SU-DHL-6 (cell line): ENCODE results near the gene HMCN2.

Experiments used
- H2AFZ ChIP-seq: fragments of 200-600 bp; sonication (generic); 2 replicates; pipeline ENCODE4 v1.6.1; 2014; ENCODE audit warnings: low read depth, mild to moderate bottlenecking, moderate library complexity, mixed read lengths, antibody characterized with exemption, low read length; ENCODE audit not compliant: severe bottlenecking
- H3F3A ChIP-seq: fragments of 200-600 bp; shearing (Covaris generic); 2 replicates; pipeline ENCODE4 v1.6.0; 2016; ENCODE audit warnings: antibody characterized with exemption, mild to moderate bottlenecking; ENCODE audit not compliant: insufficient read depth
- H3K27ac ChIP-seq: fragments of 200-600 bp; sonication (generic); 2 replicates; pipeline ENCODE4 v1.5.1; 2016; ENCODE audit warnings: low read depth, mild to moderate bottlenecking, low read length, moderate library complexity, mixed read lengths
- H3K27me3 ChIP-seq: fragments of 200-600 bp; sonication (generic), shearing (Covaris generic); 2 replicates; pipeline ENCODE4 v1.6.0; 2014; ENCODE audit warnings: mild to moderate bottlenecking, low read length
- H3K36me3 ChIP-seq: fragments of 200-600 bp; sonication (generic); 2 replicates; pipeline ENCODE4 v1.6.1; 2014; ENCODE audit warnings: mild to moderate bottlenecking, low read length, mixed read lengths
- H3K4me2 ChIP-seq: fragments of 300-600, 200-600 bp; shearing (Covaris generic), sonication (generic); 2 replicates; pipeline ENCODE4 v1.6.0; 2014; ENCODE audit warnings: low read length, low read depth, mild to moderate bottlenecking; ENCODE audit not compliant: poor library complexity, severe bottlenecking
- H3K4me3 ChIP-seq: fragments of 200-600 bp; sonication (generic); 2 replicates; pipeline ENCODE4 v1.5.1; 2014; ENCODE audit warnings: antibody characterized with exemption, low read length, mild to moderate bottlenecking, mixed read lengths; ENCODE audit not compliant: insufficient read depth, poor library complexity, severe bottlenecking
- H3K79me2 ChIP-seq: fragments of 200-600 bp; sonication (generic); 2 replicates; pipeline ENCODE4 v1.6.1; 2014; ENCODE audit warnings: mild to moderate bottlenecking, low read length, moderate library complexity; ENCODE audit not compliant: insufficient read depth
- H3K9ac ChIP-seq: fragments of 200-600 bp; sonication (generic); 2 replicates; pipeline ENCODE4 v1.7.0; 2014; ENCODE audit warnings: mild to moderate bottlenecking, low read length
- H3K9me2 ChIP-seq: fragments of 200-600 bp; sonication (generic); replicated peaks from 2 replicates; pipeline ENCODE4 v1.6.1; 2014; ENCODE audit warnings: low read length; ENCODE audit not compliant: insufficient read depth
- H3K9me3 ChIP-seq: fragments of 200-600 bp; sonication (generic); 2 replicates; pipeline ENCODE4 v1.6.1; 2014; ENCODE audit warnings: low read length, mixed read lengths; ENCODE audit not compliant: insufficient read depth
- H4K20me1 ChIP-seq: fragments of 200-600 bp; sonication (generic); 2 replicates; pipeline ENCODE4 v1.6.1; 2014; ENCODE audit warnings: low read depth, mild to moderate bottlenecking, antibody characterized with exemption, low read length, moderate library complexity, mixed read lengths
- EZH2phosphoT487 ChIP-seq: fragments of 200-600 bp; sonication (generic), shearing (Covaris generic); conservative IDR thresholded peaks from 2 replicates; pipeline ENCODE4 v1.6.1; 2018; ENCODE audit warnings: mild to moderate bottlenecking, antibody characterized with exemption, low read length, moderate library complexity, mixed read lengths
- TF ChIP-seq, protein P1 (sequence below): fragments of 200-600 bp; sonication (generic); IDR thresholded peaks from one replicate; pipeline ENCODE4 v1.5.1; 2017; ENCODE audit warnings: antibody characterized with exemption, mild to moderate bottlenecking, low read length, moderate library complexity; ENCODE audit not compliant: insufficient read depth, poor library complexity, severe bottlenecking

The HMCN2 gene

DNA sequence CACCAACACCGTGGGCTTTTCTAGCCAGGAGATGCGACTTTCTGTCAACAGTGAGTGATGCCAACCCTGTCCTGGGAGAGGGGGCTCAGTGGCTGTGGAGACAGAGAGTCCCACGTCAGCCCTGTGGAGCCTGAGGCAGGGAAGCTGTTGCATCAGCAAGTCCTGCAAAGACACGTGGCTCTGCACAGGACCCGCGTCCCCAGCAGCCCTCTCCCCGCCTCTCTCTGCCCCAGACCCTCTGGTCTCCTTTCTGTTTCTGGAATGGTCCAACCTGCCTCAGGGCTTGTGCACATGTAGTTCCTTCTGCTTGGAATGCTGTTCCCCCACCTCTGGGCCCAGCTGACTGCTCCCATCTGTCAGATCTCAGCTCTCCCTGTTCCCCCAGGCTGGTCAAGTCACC, 60.4 kb downstream of the HMCN2 start:
- no peak overlapping the region for H3K27ac ChIP-seq
- no peak overlapping the region for H3K9ac ChIP-seq
- no peaks in the 10 kb centered on the region for H3K79me2 ChIP-seq

DNA sequence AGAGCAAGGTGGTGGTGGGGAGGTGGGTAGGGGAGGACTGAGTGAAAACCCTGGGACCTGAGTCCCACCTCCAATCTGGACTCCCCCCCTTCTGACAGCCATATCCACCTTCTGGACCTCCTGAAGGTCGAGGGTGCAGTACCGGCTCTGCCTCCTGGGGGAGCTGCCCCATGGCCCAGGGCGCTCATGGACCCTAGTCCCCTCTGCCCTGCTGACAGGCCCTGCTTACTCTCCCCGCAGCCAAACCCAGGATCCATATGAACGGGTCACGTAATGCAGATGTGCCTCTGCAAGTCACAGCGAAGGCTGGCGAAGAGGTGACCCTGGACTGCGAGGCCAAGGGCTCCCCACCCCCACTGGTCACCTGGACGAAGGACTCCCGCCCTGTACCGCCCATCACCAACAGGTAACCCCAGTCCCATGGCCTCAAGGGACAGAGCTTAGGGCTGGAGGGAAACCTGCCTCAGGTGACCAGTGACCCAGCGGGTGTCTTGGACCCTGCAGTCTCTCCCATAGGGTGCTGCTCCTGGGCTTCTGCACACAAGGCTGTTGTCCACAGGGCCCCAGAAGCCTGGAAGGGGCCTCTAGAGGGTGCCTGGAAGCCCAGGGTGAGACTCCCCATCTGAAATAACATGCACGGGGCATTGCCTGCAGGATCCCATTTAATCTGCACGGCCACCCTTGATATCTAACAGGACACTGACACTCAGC, 61.7 kb downstream of the HMCN2 start:
- Histone ChIP-seq H3K9me2 (no peaks in the 10 kb centered on the region), H3K9me3 (no peaks in the 10 kb centered on the region), H3K36me3 (no peaks in the 10 kb centered on the region), H3K27ac (no peak overlapping the region), H3K4me2 (no peak overlapping the region), H3K4me3 (no peak overlapping the region), H4K20me1 (no peaks in the 10 kb centered on the region), H3K27me3 (no peaks in the 10 kb centered on the region), H3K79me2 (no peaks in the 10 kb centered on the region), H3K9ac (no peak overlapping the region), H3F3A (no peaks in the 10 kb centered on the region), H2AFZ (no peak overlapping the region)
- TF ChIP-seq, protein P1, sequence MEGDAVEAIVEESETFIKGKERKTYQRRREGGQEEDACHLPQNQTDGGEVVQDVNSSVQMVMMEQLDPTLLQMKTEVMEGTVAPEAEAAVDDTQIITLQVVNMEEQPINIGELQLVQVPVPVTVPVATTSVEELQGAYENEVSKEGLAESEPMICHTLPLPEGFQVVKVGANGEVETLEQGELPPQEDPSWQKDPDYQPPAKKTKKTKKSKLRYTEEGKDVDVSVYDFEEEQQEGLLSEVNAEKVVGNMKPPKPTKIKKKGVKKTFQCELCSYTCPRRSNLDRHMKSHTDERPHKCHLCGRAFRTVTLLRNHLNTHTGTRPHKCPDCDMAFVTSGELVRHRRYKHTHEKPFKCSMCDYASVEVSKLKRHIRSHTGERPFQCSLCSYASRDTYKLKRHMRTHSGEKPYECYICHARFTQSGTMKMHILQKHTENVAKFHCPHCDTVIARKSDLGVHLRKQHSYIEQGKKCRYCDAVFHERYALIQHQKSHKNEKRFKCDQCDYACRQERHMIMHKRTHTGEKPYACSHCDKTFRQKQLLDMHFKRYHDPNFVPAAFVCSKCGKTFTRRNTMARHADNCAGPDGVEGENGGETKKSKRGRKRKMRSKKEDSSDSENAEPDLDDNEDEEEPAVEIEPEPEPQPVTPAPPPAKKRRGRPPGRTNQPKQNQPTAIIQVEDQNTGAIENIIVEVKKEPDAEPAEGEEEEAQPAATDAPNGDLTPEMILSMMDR, result no peak
- no peak for TF ChIP-seq EZH2phosphoT487

More for the DNA sequence above, 60.4 kb downstream of the HMCN2 start:
- Histone ChIP-seq H2AFZ (no peak overlapping the region), H3K9me2 (no peaks in the 10 kb centered on the region), H4K20me1 (no peaks in the 10 kb centered on the region), H3K36me3 (no peaks in the 10 kb centered on the region), H3F3A (no peaks in the 10 kb centered on the region), H3K4me2 (no peak overlapping the region), H3K27me3 (no peaks in the 10 kb centered on the region), H3K9me3 (no peaks in the 10 kb centered on the region), H3K4me3 (no peak overlapping the region)
- no peak for TF ChIP-seq EZH2phosphoT487
- TF ChIP-seq, protein P1, result no peak

DNA sequence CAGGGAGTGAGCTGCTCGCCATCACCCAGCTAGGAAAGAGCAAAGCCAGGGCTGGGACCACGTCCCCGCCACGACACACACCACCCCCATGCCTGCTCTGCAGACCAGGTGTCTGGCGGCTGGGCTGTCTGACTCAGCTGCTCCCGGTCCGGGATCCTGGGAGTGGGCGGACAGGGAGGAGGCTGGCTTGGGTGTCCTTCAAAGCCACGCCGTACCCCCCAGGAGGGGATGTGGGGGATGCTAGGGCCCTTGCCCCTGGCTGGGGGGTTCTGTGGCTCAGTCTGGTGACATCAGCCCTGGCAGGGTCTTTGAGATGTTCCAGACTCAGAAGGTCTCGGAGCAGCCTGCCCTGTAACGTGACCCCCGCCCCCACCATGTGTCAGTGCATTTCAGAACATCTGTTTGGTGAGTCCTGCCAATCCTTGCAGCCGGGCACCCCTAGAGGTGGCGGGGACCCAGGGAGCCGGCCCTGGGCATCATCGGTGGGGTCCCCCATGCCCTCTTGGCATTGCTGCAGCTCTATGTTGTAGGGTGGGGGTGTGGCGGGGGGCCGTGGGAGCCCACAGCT, 62.3 kb downstream of the HMCN2 start:
- Histone ChIP-seq H2AFZ (no peak overlapping the region), H4K20me1 (no peaks in the 10 kb centered on the region), H3K79me2 (no peaks in the 10 kb centered on the region), H3K9me2 (no peaks in the 10 kb centered on the region), H3K27ac (no peak overlapping the region), H3K9me3 (no peaks in the 10 kb centered on the region), H3K27me3 (no peaks in the 10 kb centered on the region), H3F3A (no peaks in the 10 kb centered on the region), H3K4me3 (no peak overlapping the region), H3K4me2 (no peak overlapping the region), H3K36me3 (no peaks in the 10 kb centered on the region), H3K9ac (no peak overlapping the region)
- no peak for TF ChIP-seq EZH2phosphoT487
- TF ChIP-seq, protein P1, result no peak
